HepG2 (cell line): Measurements from ENCODE around the gene SPATA33. TPM values are rescaled to one million over a fixed set of nuclear protein-coding genes. Genes with fewer than 3 reads are reported as not detected.
A peak's percentile ranks its signal among the peaks of the same experiment; 100 is the strongest.

Source experiments
- CBX1 ChIP-seq: IDR thresholded peaks from one replicate; pipeline ENCODE4 v1.6.1; 2016; ENCODE audit warnings: antibody characterized with exemption, low read depth
- FOSL1 ChIP-seq: sonication (generic); formaldehyde crosslinking; IDR thresholded peaks from 2 replicates; pipeline ENCODE4 v1.9.0; 2021; ENCODE audit warnings: missing genetic modification reagents, borderline replicate concordance
- GPN1 ChIP-seq: sonication (generic); formaldehyde crosslinking; IDR thresholded peaks from 2 replicates; pipeline ENCODE4 v1.5.1; 2020; ENCODE audit warnings: missing genetic modification reagents, borderline replicate concordance
- KDM5A ChIP-seq: fragments of 200-600 bp; sonication (generic); IDR thresholded peaks from 2 replicates; pipeline ENCODE4 v1.7.0; 2018; ENCODE audit warnings: antibody characterized with exemption, mild to moderate bottlenecking, low read length, borderline replicate concordance
- KDM6A ChIP-seq: IDR thresholded peaks from 2 replicates; pipeline ENCODE4 v1.6.1; 2016; ENCODE audit warnings: low read depth
- LCORL ChIP-seq, 2 experiments: fragments of 450-650 bp in 1 of 2; sonication (generic) in 1 of 2; formaldehyde crosslinking in 1 of 2; IDR thresholded peaks; 2 replicates each; pipeline versions ENCODE4 v1.5.0 to v1.6.1; 2017 to 2020; ENCODE audit warnings: antibody characterized with exemption in 1 of 2, missing genetic modification reagents in 1 of 2
- MZF1 ChIP-seq: sonication (generic); formaldehyde crosslinking; IDR thresholded peaks from 2 replicates; pipeline ENCODE4 v1.8.1; 2023; ENCODE audit warnings: mild to moderate bottlenecking, missing genetic modification reagents, borderline replicate concordance
- NCOA5 ChIP-seq: sonication (generic); formaldehyde crosslinking; IDR thresholded peaks from 2 replicates; pipeline ENCODE4 v1.4.0; 2020; ENCODE audit warnings: missing genetic modification reagents
- SMAD1 ChIP-seq: sonication (generic); formaldehyde crosslinking; IDR thresholded peaks from 2 replicates; pipeline ENCODE4 v1.4.0; 2020; ENCODE audit warnings: missing genetic modification reagents, low read depth, mild to moderate bottlenecking, borderline replicate concordance
- SMARCE1 ChIP-seq: fragments of 450-650 bp; IDR thresholded peaks from 2 replicates; pipeline ENCODE4 v1.6.1; 2017; ENCODE audit warnings: borderline replicate concordance
- SMYD3 ChIP-seq: sonication (generic); formaldehyde crosslinking; IDR thresholded peaks from 2 replicates; pipeline ENCODE4 v1.8.1; 2023; ENCODE audit warnings: mild to moderate bottlenecking, missing genetic modification reagents
- TBP ChIP-seq: sonication (generic); formaldehyde crosslinking; IDR thresholded peaks from 2 replicates; pipeline ENCODE4 v1.5.0; 2020; ENCODE audit warnings: missing genetic modification reagents
- U2AF1 ChIP-seq: fragments of 200-400 bp; formaldehyde crosslinking; optimal IDR thresholded peaks from 2 replicates; pipeline ENCODE3; 2017; ENCODE audit warnings: mild to moderate bottlenecking, low read depth, low read length
- XBP1 ChIP-seq: sonication (generic); formaldehyde crosslinking; IDR thresholded peaks from 2 replicates; pipeline ENCODE4 v1.5.0; 2020; ENCODE audit warnings: missing genetic modification reagents
- ZNF20 ChIP-seq: sonication (generic); formaldehyde crosslinking; IDR thresholded peaks from 2 replicates; pipeline ENCODE4 v1.4.0; 2020; ENCODE audit warnings: mild to moderate bottlenecking, moderate library complexity, missing genetic modification reagents
- ZNF34 ChIP-seq: sonication (generic); formaldehyde crosslinking; IDR thresholded peaks from 2 replicates; pipeline ENCODE4 v1.4.0; 2020; ENCODE audit warnings: mild to moderate bottlenecking, missing genetic modification reagents, borderline replicate concordance
- ZNF383 ChIP-seq: sonication (generic); formaldehyde crosslinking; IDR thresholded peaks from 2 replicates; pipeline ENCODE4 v1.4.0; 2020; ENCODE audit warnings: missing genetic modification reagents, mild to moderate bottlenecking, borderline replicate concordance
- ZNF496 ChIP-seq: sonication (generic); formaldehyde crosslinking; IDR thresholded peaks from 2 replicates; pipeline ENCODE4 v1.8.1; 2023; ENCODE audit warnings: mild to moderate bottlenecking, moderate library complexity, missing genetic modification reagents; ENCODE audit not compliant: insufficient replicate concordance
- ZNF569 ChIP-seq: sonication (generic); formaldehyde crosslinking; IDR thresholded peaks from 2 replicates; pipeline ENCODE4 v1.5.0; 2020; ENCODE audit warnings: mild to moderate bottlenecking, missing genetic modification reagents, moderate library complexity, borderline replicate concordance
- ZNF678 ChIP-seq: sonication (generic); formaldehyde crosslinking; IDR thresholded peaks from 2 replicates; pipeline ENCODE4 v1.4.0; 2020; ENCODE audit warnings: mild to moderate bottlenecking, missing genetic modification reagents
- ZNF816 ChIP-seq: sonication (generic); formaldehyde crosslinking; IDR thresholded peaks from 2 replicates; pipeline ENCODE4 v1.8.0; 2022; ENCODE audit warnings: missing genetic modification reagents, mild to moderate bottlenecking, borderline replicate concordance
- polyA plus RNA-seq, 8 experiments: library from polyadenylated mRNA; depleted of rRNA in 3 of 8; stranded (reverse) in 7 of 8; unstranded in 1 of 8; fragments of >200 nt; fragmentation: Illumina TruSeq in 4 of 8; extraction: Trizol in 4 of 8; gene quantifications; 2 replicates each; pipeline versions ENCODE4 v1.2.1 to v1.2.3, GENCODE V29; 2011 to 2016; ENCODE audit warnings: low read depth in 4 of 8, missing spikeins in 1 of 8, mixed read lengths in 1 of 8; ENCODE audit not compliant: insufficient read depth in 1 of 8
- total RNA-seq, 5 experiments: library from RNA; depleted of rRNA; stranded (reverse); fragments of >200 nt; fragmentation: Illumina TruSeq; extraction: Trizol; gene quantifications; 2 replicates each; pipeline ENCODE4 v1.2.3, GENCODE V29; 2016; ENCODE audit warnings: low read depth in 1 of 5
- TF ChIP-seq, protein P1 (sequence below): IDR thresholded peaks from 2 replicates; pipeline ENCODE4 v1.6.1; 2012; ENCODE audit warnings: low read length, improper control_type of control experiment
- TF ChIP-seq, protein P2 (sequence below): sonication (generic); formaldehyde crosslinking; IDR thresholded peaks from 2 replicates; pipeline ENCODE4 v1.8.0; 2022; ENCODE audit warnings: mild to moderate bottlenecking, missing genetic modification reagents; ENCODE audit not compliant: insufficient replicate concordance
- TF ChIP-seq, protein P3 (sequence below): IDR thresholded peaks from 2 replicates; pipeline ENCODE4 v1.6.1; 2016

SPATA33 gene
- total and polyA plus RNA-seq, 2 of the 13 experiments (the other 11 are each of a cell fraction or from before 2014, with no cell fraction given): 5.7 to 11.0 TPM

DNA sequence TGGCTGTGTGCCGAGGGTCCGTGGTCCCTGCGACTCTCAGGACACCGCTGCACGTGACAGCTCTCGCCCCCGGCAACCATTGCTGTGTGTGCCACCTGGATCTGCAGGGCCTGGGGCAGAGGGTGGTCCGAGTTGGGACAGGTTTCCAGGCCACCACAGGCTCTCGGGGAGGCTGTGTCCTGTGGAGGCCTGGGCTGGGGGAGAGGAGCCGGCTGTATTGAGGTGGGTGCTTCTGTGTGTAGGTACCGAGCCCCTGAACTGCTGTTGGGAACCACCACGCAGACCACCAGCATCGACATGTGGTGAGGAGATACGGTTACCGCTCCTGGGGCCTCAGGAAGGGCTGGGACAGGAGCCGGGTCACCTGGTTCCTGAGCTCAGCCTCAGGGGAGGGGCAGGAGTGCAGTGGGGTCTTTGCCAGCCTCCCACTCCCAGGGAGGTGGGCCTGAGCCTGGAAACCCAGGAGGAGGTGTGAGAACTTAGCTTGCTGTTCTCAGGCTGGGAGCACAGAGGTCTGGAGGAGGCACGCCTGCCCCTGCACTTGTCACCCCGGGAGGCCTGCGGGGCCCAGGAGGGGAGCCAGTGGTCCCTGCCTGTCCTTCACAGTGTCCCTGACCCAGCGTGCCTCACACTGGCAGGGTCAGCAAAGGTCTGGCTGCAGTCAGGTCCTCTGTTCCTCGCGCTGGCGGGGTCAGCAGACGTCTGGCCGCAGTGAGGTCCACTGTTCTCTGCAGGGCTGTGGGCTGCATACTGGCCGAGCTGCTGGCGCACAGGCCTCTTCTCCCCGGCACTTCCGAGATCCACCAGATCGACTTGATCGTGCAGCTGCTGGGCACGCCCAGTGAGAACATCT, 36.5 kb downstream of the SPATA33 start (continued):
- TF ChIP-seq ZNF569 (CRISPR knock-in tag): no peak
- no peak for TF ChIP-seq NCOA5 (CRISPR knock-in tag)
- TF ChIP-seq SMAD1 (CRISPR knock-in tag): no peak
- TF ChIP-seq ZNF816 (CRISPR knock-in tag): no peak
- no peak for TF ChIP-seq TBP
- TF ChIP-seq ZNF496 (CRISPR knock-in tag): no peak
- TF ChIP-seq U2AF1: no peak
- no peak for TF ChIP-seq SMYD3 (CRISPR knock-in tag)
- TF ChIP-seq SMARCE1: no peak
- TF ChIP-seq, protein P1, sequence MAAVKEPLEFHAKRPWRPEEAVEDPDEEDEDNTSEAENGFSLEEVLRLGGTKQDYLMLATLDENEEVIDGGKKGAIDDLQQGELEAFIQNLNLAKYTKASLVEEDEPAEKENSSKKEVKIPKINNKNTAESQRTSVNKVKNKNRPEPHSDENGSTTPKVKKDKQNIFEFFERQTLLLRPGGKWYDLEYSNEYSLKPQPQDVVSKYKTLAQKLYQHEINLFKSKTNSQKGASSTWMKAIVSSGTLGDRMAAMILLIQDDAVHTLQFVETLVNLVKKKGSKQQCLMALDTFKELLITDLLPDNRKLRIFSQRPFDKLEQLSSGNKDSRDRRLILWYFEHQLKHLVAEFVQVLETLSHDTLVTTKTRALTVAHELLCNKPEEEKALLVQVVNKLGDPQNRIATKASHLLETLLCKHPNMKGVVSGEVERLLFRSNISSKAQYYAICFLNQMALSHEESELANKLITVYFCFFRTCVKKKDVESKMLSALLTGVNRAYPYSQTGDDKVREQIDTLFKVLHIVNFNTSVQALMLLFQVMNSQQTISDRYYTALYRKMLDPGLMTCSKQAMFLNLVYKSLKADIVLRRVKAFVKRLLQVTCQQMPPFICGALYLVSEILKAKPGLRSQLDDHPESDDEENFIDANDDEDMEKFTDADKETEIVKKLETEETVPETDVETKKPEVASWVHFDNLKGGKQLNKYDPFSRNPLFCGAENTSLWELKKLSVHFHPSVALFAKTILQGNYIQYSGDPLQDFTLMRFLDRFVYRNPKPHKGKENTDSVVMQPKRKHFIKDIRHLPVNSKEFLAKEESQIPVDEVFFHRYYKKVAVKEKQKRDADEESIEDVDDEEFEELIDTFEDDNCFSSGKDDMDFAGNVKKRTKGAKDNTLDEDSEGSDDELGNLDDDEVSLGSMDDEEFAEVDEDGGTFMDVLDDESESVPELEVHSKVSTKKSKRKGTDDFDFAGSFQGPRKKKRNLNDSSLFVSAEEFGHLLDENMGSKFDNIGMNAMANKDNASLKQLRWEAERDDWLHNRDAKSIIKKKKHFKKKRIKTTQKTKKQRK: no peak
- TF ChIP-seq, protein P2, sequence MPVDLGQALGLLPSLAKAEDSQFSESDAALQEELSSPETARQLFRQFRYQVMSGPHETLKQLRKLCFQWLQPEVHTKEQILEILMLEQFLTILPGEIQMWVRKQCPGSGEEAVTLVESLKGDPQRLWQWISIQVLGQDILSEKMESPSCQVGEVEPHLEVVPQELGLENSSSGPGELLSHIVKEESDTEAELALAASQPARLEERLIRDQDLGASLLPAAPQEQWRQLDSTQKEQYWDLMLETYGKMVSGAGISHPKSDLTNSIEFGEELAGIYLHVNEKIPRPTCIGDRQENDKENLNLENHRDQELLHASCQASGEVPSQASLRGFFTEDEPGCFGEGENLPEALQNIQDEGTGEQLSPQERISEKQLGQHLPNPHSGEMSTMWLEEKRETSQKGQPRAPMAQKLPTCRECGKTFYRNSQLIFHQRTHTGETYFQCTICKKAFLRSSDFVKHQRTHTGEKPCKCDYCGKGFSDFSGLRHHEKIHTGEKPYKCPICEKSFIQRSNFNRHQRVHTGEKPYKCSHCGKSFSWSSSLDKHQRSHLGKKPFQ (CRISPR knock-in tag): no peak
- TF ChIP-seq ZNF678 (CRISPR knock-in tag): no peak
- TF ChIP-seq, protein P3, sequence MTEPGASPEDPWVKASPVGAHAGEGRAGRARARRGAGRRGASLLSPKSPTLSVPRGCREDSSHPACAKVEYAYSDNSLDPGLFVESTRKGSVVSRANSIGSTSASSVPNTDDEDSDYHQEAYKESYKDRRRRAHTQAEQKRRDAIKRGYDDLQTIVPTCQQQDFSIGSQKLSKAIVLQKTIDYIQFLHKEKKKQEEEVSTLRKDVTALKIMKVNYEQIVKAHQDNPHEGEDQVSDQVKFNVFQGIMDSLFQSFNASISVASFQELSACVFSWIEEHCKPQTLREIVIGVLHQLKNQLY: 0 out of 2 replicates have a peak, but pooled peaks have one; percentile 12
- TF ChIP-seq MZF1 (CRISPR knock-in tag): no peak
- TF ChIP-seq LCORL (IDR thresholded peaks at IDR 0.05): no peak
- TF ChIP-seq LCORL (CRISPR knock-in tag; IDR thresholded peaks at IDR 0.05): peak; percentile 84
- no peak for TF ChIP-seq ZNF34 (CRISPR knock-in tag)
- no peak for TF ChIP-seq ZNF383
- no peak for TF ChIP-seq ZNF20 (CRISPR knock-in tag)
- TF ChIP-seq GPN1 (CRISPR knock-in tag): no peak
- TF ChIP-seq KDM5A: no peak
- TF ChIP-seq XBP1 (CRISPR knock-in tag): no peak
- no peak for TF ChIP-seq KDM6A (CRISPR knock-in tag)
- TF ChIP-seq FOSL1 (CRISPR knock-in tag): no peak
- TF ChIP-seq CBX1: no peak
